A549 (cell line): ENCODE measurements around the gene SLC6A20.

Experiments
- CBX2 ChIP-seq: fragments of 200-600 bp; sonication (generic); IDR thresholded peaks from 2 replicates; pipeline ENCODE4 v1.6.1; 2016; ENCODE audit warnings: low read depth, mild to moderate bottlenecking, borderline replicate concordance
- EP300 ChIP-seq, 2 experiments: fragments of >200 bp; sonication (Bioruptor Twin); formaldehyde crosslinking; IDR thresholded peaks; 2 replicates in 1 of 2; 3 replicates in 1 of 2; pipeline ENCODE4 v1.6.1; 2016 to 2017
- ESRRA ChIP-seq: fragments of 150-350 bp; IDR thresholded peaks from 2 replicates; pipeline ENCODE4 v1.6.1; 2014; ENCODE audit warnings: mild to moderate bottlenecking, low read length, borderline replicate concordance
- JUNB ChIP-seq: fragments of >200 bp; sonication (Bioruptor Twin); formaldehyde crosslinking; IDR thresholded peaks from 2 replicates; pipeline ENCODE4 v1.6.1; 2016
- RCOR1 ChIP-seq: fragments of 150-350 bp; IDR thresholded peaks from 2 replicates; pipeline ENCODE4 v1.6.1; 2014; ENCODE audit warnings: antibody characterized with exemption, low read length, low read depth
- TF ChIP-seq, protein P1 (sequence below): IDR thresholded peaks from 2 replicates; pipeline ENCODE4 v1.6.1; 2012
- TF ChIP-seq, protein P2 (sequence below): fragments of >200 bp; sonication (Bioruptor Twin); formaldehyde crosslinking; IDR thresholded peaks from 3 replicates; pipeline ENCODE4 v1.5.1; 2016
- TF ChIP-seq, protein P3 (sequence below): IDR thresholded peaks from 2 replicates; pipeline ENCODE4 v1.6.1; 2012; ENCODE audit warnings: low read depth, borderline replicate concordance
- TF ChIP-seq, protein P4 (sequence below): fragments of 200-600 bp; sonication (generic); IDR thresholded peaks from 2 replicates; pipeline ENCODE4 v1.6.1; 2016; ENCODE audit warnings: antibody characterized with exemption, mild to moderate bottlenecking, moderate library complexity

DNA sequence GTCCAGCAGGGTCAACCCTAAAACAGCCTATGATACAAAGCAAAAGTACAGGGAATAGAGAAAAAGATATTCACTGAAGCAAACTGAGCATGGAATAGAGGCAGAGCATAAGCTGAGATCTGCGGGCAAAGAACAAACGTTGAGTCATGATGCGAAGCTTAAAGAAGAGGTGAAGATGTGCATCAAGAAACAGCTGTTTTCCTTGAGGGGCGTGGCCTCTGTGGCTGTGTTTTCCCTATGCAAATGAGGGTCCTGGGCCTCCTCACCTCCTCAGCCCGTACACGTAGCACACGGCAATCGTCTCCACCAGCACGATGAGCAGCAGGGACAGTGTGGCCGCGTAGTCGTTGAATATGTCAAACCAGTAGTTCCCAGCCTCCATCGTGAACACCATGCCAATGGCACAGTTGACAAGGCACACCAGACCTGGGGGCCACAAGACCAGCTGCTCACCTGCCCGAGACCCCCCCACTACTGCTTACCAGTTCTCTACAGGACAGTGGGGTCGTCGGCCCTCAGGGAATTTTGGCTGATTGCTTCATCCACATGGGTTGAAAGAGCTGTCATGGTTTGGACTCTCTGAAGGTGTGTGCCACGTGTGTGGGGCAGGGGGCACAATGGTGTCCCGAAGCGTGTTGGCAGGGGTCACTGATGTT, 33.6 kb downstream of the SLC6A20 start:
- TF ChIP-seq CBX2 = no peak
- TF ChIP-seq ESRRA = no peak
- TF ChIP-seq, protein P1, sequence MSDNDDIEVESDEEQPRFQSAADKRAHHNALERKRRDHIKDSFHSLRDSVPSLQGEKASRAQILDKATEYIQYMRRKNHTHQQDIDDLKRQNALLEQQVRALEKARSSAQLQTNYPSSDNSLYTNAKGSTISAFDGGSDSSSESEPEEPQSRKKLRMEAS = no peak
- TF ChIP-seq, protein P2, sequence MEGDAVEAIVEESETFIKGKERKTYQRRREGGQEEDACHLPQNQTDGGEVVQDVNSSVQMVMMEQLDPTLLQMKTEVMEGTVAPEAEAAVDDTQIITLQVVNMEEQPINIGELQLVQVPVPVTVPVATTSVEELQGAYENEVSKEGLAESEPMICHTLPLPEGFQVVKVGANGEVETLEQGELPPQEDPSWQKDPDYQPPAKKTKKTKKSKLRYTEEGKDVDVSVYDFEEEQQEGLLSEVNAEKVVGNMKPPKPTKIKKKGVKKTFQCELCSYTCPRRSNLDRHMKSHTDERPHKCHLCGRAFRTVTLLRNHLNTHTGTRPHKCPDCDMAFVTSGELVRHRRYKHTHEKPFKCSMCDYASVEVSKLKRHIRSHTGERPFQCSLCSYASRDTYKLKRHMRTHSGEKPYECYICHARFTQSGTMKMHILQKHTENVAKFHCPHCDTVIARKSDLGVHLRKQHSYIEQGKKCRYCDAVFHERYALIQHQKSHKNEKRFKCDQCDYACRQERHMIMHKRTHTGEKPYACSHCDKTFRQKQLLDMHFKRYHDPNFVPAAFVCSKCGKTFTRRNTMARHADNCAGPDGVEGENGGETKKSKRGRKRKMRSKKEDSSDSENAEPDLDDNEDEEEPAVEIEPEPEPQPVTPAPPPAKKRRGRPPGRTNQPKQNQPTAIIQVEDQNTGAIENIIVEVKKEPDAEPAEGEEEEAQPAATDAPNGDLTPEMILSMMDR = no peak
- TF ChIP-seq, protein P3, sequence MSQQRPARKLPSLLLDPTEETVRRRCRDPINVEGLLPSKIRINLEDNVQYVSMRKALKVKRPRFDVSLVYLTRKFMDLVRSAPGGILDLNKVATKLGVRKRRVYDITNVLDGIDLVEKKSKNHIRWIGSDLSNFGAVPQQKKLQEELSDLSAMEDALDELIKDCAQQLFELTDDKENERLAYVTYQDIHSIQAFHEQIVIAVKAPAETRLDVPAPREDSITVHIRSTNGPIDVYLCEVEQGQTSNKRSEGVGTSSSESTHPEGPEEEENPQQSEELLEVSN = no peak
- no peak for TF ChIP-seq JUNB
- no peak for TF ChIP-seq EP300 (IDR thresholded peaks at IDR 0.05)
- TF ChIP-seq, protein P4, sequence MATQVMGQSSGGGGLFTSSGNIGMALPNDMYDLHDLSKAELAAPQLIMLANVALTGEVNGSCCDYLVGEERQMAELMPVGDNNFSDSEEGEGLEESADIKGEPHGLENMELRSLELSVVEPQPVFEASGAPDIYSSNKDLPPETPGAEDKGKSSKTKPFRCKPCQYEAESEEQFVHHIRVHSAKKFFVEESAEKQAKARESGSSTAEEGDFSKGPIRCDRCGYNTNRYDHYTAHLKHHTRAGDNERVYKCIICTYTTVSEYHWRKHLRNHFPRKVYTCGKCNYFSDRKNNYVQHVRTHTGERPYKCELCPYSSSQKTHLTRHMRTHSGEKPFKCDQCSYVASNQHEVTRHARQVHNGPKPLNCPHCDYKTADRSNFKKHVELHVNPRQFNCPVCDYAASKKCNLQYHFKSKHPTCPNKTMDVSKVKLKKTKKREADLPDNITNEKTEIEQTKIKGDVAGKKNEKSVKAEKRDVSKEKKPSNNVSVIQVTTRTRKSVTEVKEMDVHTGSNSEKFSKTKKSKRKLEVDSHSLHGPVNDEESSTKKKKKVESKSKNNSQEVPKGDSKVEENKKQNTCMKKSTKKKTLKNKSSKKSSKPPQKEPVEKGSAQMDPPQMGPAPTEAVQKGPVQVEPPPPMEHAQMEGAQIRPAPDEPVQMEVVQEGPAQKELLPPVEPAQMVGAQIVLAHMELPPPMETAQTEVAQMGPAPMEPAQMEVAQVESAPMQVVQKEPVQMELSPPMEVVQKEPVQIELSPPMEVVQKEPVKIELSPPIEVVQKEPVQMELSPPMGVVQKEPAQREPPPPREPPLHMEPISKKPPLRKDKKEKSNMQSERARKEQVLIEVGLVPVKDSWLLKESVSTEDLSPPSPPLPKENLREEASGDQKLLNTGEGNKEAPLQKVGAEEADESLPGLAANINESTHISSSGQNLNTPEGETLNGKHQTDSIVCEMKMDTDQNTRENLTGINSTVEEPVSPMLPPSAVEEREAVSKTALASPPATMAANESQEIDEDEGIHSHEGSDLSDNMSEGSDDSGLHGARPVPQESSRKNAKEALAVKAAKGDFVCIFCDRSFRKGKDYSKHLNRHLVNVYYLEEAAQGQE = no peak
- no peak for TF ChIP-seq RCOR1
